Cerebellar nuclear complex (tissue), 1 donor: ENCODE results near the gene CHEK1.
"Not testable (repeated sequence)": the region's sequence is repeated elsewhere in the genome, so short reads cannot be mapped to it uniquely, and the experiment has no call there.

Source experiments
- DNase-seq, 2 experiments: peaks; one replicate each; lab custom pipeline; 2025; lab: John Stamatoyannopoulos, UW

Gene CHEK1

DNA sequence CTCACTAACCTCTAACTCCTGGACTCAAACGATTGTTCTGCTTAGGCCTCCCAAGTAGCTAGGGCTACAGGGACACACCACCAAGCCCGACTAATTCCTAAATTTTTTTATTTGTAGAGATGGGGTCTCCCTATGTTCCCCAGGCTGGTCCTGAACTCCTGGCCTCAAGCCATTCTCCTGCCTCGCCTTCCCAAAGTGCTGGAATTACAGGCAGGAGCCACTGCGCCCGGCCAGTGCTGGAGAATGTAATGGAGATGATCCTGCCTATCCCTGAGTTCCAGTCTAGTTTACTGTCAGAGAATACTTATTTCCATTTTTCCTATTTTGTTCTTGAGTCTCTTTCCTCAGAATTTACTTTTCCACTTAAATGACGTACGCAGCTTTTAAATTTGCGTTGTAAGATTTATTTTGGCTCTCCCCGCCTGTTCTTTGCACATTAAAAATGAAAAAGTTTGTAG is at the start of gene CHEK1:
TSS of gene CHEK1 (plus strand) at position 408 of the 458 bp plus-strand sequence. CDS start 1,606 bp downstream, outside the sequence.
- no peak for DNase-seq

DNA sequence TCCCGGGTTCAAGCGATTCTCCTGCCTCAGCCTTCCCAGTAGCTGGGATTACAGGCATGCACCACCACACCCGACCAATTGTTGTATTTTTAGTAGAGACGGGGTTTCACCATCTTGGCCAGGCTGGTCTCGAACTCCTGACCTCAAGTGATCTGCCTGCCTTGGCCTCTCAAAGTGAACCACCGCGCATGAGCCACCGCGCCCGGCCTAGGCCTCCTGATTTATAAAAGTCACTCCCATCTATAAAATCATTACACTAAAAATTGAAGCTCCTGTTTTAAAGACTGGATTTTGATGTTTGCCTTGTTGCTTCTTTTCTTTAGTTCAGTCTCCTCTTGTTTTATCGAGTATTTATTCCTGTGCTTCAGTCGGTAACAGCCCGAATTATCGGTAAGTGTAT is 47.8 kb upstream of the CHEK1 start:
- DNase-seq = not testable (repeated sequence)

DNA sequence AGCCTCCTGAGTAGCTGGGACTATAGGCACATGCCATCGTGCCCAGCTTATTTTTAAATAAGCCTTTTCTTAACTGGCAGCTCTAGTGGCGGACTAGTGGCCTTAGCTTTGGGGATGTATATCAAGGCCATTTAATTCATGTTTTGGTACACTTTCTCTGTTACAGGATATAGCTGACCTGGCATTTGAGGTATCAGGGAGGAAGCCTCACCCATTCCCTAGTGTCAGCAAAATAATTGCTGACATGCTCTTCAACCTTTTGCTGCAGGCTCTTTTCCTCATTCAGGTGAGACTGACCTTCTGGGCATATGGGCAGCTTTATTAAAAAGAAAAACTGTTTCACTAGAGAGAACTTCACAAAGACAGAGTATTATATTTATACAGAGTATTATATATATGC is 46.2 kb upstream of the CHEK1 start:
- no peak for DNase-seq

DNA sequence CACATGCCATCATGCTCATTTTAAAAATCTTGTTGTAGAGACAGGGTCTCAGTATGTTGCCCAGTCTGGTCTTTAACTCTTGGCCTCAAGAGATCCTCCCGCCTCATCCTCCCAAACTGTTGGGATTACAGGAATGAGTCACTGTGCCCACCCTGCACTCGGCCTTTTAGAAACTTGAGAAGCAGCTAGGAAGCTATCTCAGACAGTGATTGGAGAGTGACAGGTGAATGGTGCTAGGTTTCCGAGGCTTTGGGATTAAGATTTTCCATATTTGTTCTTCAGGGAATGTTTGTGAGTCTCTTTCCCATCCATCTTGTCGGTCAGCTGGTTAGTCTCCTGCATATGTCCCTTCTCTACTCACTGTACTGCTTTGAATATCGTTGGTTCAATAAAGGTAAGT is 45.2 kb upstream of the CHEK1 start:
- DNase-seq = no peak

DNA sequence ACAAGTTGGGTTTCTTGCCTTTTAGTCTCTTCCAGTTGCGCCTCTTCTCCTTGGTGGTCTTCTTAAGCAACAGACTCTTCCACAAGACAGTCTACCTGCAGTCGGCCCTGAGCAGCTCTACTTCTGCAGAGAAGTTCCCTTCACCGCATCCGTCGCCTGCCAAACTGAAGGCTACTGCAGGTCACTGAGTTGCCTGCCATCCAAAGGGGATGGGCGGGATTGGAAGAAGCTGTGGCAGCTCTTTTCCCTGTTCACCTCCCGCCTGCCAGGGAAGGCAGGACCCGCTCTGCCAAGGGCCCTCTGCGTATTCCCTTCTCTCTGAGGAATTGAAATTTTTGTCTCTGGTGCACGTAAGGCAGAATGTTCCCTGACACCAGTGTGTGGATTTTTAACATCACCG is 41.5 kb upstream of the CHEK1 start:
- DNase-seq = no peak

DNA sequence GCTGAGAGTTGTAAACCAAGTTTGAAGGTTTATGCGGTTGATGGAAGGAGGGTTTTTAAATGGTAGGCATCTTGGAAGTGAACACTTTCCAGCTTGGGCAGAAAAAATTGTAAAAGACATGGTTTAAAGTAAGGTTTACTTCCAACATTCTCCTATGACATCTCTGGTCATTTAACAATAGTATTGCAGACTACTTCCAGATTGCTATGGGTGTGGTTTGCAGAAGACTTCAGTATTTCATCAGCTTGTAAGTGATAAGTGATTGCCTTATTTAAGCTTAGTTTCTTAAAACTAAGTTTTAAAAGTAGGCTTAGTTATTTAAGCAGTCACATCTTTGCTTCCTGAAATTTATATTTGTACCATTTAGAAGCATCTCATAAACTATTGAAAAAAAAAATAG is 39.5 kb upstream of the CHEK1 start:
- DNase-seq = no peak

DNA sequence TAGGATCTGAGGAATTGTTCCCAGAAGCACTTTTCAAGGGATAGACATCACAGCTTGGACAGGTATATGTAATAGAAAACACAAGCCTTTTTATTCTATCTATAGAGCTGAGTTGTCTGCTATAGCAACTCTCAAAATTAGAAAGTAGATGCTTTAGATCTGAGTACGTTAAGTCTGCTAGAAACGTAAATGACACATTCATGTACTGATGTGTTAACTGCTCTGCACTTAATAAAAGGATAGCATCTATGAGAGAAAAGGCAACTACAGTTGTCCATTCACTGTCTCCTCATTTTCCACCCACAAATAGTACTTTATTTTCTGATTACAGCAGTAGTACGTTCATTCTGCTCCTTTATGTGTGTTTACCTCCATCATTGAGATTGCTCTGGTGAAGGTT is 38.3 kb upstream of the CHEK1 start:
- DNase-seq = no peak

DNA sequence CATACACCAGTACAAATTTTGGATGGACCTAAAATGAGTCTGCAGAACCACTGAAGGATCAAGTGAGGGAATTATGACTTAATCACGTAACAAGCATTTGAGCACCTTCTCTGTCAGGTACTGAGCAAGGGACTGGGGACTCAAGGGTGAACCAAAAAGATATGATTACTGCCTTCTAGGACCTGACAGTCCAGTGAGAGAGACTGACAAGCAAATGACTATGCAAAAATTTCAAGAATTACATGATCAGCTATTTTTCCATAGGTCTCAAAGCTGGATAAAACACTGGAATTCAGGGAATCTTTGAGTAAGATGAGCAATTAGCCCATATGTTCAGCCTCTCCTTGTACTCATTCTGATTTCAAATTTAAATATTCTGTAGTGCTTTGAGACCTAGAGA is 37.5 kb upstream of the CHEK1 start:
- DNase-seq = no peak

DNA sequence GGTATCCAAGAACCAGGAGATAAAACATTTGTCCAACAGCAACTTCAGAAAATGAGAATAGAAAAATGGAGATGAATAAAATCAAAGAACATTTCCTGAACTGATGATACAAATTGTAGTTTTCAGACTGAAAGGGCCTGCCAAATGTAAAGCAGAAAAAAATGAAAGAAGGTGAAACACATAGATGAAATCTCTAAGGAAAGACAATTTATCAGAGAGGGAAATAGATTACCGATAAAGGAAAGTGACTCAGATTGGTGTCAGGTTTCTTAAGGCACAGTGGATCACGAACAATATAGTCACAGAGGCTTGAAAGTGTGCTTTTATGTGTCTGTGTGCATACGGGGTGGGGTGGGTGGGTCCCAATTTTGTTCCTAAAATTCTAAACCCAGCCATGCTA is 36.5 kb upstream of the CHEK1 start:
- no peak for DNase-seq

DNA sequence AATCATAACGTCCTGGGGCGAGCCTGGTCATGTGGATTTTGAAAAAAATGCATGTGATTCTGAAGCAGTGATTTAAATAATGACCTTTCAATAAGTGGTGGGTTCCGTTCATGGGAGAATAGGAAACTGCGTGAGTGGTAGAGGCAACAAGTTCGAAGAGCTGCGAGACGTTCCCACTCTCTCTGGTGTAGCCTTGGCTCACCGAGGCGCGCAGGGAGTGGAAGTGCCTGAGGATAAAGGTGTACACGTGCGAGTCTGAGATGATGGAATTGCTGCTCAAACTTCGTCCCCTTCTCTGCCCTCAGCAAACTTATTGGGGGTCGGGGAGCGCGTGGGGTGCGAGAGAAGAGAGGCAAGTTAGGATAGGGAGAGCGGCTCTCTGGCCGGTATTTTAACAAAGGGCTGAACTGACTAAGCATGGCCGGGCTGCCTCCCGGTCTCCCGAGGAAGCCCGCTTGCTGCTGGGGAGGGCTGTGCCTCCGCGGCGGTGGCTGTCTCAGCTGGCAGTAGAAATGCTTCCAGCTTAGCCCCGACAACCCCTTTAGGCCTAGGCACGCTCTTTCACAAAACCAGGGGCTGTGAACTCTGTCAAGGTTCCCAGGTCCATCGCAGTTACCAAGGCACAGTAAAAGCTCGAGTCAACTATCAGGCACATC is 33.2 kb upstream of the CHEK1 start:
- peak in 1 of 2 experiments; percentile 21 for DNase-seq

DNA sequence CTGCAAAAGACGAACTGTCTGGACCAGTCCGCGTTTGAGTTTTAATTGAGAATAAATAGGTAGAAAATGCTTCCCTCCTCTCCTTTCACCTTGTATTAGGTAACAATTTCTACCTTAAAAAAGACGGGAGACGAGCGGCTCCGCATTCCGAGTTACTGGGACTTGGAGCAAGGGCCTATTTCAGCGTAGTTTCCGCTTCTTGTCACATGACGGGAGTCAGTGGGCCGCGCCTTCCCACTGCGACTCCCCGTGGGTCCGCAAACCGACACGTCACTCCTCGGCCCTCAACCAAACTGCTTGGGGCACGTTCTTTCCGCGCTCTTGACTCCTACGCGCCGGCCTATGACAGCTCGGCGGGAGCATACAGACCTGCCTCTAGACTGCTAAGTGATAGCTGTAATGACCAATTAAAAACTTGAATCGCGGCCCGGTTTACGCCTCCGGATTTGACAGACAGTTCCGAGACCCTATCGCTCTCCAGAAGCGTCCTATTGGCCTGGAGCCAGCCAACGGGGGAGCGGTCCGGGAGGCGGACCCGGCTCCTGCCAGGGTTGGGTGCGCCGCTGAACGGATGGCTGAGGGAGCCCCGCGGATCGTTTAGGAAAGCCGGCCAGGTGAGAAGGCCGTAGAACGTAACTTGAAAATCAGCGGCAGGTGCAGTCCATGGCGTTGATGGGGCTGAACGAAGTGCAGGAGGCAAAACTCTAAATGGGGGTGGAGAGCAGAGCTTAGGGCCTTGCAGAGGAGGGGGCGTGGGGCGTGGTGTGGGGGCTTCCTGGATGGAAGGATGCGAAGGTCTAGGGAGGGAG is 32.5 kb upstream of the CHEK1 start, which contains the start of gene STT3A:
TSS of gene STT3A (plus strand) at position 548 of the 809 bp plus-strand sequence. CDS start 3,064 bp downstream, outside the sequence.
- peak; percentile 99 for DNase-seq

DNA sequence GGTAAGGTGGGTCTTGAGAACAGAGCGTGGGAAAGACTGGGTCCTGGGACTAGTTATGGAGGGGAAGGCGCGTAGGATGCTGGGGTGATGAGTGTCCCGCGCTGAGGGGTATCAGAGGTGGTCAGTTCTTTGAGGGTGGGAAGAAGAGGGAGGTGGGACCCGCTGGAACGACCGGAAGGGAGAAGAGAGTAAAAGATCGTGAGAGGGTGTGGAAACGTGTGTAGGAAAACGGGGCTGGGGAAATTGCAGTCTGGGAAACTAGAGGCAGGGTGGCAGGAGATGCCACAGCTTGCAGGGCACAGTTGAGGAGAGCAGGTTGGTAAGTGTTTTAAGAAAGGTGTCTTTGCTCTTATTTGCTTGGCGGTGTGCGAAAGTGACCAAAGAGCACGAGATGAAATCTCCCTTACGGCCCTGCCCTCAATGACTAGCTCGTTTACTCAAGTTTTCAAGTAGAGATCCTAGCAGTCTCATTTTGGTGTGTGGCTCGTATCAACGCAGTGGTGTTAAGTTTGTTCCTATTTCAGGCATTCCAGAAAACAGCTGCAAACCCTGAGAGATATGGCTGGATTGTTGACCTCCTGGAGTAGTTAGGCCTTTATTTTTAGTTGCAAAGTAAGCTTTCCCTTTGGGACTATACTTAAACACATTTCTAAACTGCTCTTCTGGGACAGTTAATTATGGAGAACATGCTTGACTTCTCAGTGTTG is 31.7 kb upstream of the CHEK1 start:
- DNase-seq = no peak

DNA sequence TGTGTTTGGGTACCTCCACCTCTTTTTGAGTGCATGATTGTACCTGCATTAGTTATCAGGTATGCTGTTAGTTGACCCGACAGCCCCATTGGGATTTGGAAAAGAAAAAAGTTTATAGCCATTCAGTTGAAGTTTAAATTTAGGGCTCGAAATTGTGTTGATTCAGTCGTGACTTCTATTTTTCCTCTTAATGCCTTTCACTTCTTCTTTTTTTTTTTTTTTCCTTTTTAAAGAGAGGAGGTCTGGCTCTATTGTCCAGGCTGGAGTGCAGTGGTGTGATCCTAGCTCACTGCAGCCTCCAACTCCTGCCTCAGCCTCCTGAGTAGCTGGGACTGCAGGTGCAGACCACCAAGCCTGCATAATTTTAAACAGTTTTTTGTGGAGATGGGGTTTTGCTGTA is 30.0 kb upstream of the CHEK1 start:
- DNase-seq = no peak

DNA sequence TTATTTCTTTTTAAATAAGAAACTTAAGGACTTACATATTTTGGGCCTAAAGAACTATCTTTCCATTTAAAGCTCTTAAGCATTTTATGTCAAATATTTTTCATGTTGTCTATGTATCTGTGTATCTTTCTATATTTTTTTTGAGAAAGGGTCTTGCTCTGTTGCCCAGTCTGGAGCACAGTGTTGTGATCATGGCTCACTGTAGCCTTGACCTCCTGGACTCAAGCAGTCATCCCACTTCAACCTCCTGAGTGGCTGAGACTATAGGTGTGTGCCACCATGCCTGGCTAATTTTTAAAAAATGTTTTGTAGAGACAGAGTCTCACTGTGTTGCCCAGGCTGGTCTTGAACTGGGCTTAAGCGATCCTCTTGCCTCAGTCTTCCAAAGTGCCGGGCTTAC is 24.3 kb upstream of the CHEK1 start:
- no peak for DNase-seq

DNA sequence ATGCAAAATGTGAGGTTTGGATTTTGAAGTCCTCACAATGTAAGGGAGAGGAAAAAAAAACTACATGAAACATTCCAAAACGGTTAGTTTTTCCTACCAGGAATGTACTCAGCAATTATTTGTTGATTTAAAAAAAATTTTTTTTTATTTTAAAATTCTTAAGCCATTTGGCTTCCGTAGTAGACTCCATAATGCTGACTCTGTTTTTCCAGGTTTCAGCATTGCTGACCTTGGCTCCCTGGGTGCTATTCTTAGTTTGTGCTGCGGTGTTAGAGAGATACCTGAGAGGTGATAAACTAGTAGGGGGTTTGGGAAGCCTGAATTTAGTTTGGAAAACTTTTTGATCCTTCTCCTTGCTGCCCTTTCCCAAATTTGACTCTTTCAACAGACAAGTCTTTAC is 21.8 kb upstream of the CHEK1 start:
- no peak for DNase-seq

DNA sequence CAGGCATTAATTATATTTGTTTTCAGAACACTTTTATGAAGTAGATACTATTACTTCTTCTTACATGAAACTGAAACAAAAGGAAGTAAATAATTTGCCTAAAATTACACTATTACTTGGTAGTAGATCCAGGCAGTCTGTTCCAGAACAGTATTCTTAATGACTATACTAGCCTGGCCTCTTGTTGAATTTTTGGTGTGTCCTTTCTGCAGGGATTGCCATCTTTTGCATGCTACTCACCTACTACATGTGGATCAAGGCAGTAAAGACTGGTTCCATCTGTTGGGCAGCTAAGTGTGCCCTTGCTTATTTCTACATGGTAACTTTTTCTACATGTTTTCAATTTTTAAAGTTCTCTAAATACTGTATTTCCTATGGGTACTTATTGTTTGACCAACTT is 19.5 kb upstream of the CHEK1 start:
- no peak for DNase-seq

DNA sequence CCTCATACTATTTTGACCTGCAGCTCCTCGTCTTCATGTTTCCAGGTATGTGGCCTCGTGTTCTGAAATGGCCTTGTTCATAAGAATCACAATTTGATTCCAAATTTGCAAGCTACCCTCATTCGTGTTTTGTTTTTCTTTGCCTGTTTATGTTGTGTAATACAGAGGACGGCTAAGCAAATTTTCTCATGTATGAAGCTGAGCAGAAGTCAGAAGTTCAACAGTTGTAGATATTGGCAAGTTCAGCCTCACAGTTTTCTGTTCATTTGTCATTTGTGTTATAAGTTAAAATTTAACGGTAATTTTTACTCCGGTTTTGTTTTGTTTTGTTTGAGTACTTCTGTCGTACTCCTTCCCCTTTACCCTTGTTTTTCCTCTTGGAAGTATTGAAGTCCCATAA is 15.4 kb upstream of the CHEK1 start:
- DNase-seq = no peak

DNA sequence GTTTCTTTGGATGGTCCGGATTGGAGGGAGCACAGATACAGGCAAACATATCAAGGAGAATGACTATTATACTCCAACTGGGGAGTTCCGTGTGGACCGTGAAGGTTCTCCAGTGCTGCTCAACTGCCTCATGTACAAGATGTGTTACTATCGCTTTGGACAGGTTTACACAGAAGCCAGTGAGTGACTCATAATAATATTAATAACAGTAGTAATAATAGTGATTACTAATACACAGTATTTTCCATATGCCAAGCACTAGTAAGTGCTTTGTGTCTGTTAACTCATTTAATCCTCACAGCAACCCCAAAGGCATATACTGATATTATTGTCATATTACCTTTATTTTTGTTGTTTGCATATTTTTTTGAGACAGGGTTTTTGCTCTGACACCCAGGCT is 6.6 kb upstream of the CHEK1 start:
- no peak for DNase-seq

DNA sequence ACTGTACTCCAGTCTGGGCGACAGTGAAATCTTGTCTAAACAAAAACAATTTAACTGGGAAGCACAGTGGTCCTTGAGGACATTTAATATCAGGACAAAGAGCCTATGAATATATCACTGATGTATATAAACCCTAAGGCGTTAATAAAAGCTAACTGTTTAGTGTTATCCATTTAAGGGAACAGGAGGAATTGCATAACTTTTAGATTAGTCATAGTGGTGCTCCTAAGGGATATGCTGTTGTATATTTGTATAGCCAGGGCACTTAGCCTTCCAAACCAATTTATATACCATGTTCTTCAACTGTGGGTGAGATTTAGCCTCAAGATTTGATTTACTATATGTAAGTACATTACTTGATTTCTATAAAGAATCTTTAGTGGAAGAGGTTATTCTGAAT is 3.0 kb upstream of the CHEK1 start:
- no peak for DNase-seq

DNA sequence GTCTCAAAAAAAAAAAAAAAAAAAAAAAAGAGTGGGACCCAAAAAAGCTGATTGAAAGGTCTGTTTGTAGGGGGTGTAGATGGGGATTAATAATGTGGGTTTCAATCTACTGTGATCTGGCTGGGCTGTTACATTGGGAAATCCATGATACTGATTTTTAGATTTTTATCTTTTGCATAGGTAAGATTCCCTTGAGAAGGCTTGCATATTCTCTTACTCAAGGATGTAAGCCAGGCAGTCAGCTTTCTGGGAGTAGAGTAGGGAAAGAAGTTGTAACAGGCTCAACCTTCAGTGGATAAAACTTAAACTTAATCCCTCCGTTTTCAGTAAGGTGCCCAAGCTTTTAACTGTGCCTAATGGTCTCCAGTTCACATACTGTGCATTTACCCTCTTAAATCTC is 1.9 kb upstream of the CHEK1 start:
- DNase-seq = no peak

DNA sequence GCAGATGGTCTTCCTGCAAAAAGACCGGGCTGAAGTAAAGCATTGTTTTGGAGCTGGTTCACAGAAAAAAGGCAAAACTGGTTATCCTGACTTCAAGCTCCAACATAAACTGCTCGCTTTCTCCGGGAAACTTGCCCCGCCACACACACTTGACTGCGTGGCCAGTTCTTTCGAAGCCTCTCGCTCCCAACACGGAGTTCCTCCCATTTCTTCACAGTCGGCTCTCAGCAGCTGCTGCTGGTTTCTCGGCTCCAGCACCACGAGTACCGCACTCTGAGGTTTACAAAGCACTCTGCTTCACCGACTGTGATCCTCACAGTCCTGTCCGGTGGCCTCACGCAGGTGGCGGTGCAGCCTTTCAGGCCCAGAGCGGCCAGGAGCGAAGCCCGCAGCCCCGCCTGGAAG is 264 bp downstream of the CHEK1 start:
- DNase-seq = no peak

DNA sequence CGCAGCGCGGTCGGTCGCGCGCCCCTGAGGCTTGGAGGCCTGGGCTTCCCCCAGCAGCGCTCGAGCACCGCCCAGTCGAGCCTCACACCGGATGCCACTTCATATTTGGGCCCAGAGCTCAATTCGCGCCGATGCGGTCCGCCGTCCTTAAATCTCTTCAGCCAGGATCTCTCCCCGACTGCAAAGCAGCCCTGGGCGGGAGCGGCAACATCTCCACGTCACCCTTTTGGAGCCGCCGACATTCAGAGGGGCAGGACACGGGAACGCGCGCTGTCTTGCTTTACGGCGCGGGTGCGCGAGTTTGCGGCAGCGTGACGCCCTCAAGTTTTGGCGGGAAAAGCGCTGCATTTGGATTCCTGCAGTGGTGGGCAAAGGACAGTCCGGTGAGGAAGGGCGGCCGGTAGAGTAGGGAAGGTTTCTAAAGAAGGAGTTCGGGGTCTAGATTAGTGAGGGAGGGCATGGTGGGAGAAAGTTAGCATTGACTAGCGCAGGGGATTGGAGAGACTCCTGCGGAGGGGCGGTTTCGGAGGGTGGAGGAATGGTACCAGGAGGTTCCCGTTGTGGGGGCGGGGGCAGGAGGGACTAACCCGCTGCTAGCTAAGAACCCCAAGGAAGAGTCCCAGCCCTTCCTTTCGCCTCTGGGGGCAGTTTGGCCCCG is 796 bp downstream of the CHEK1 start:
- peak in 1 of 2 experiments; percentile 71 for DNase-seq
